ENCODE measurements around the gene PLEKHM3.

- TF ChIP-seq CTCF (conservative IDR thresholded peaks at IDR 0.05; ENCODE audit: low read depth, low read length) (no peak), EZH2 (IDR thresholded peaks at IDR 0.05; ENCODE audit: borderline replicate concordance, low read depth, low read length, poor library complexity, severe bottlenecking) (no peak)
These were observed 149.7 kb downstream of the PLEKHM3 start for GRCh38 chr2:207875473-207876212.

Data from A673 (cell line).